GM12873 (cell line): ENCODE data around the gene TMEM125.

Source experiments
- TF ChIP-seq, protein P1 (sequence below): IDR thresholded peaks from 2 replicates; pipeline ENCODE4 v1.5.1; 2012; ENCODE audit warnings: low read depth, mild to moderate bottlenecking, moderate library complexity, low read length, control low read depth; ENCODE audit not compliant: insufficient read depth; ENCODE audit errors: missing control alignments

TMEM125 gene

DNA sequence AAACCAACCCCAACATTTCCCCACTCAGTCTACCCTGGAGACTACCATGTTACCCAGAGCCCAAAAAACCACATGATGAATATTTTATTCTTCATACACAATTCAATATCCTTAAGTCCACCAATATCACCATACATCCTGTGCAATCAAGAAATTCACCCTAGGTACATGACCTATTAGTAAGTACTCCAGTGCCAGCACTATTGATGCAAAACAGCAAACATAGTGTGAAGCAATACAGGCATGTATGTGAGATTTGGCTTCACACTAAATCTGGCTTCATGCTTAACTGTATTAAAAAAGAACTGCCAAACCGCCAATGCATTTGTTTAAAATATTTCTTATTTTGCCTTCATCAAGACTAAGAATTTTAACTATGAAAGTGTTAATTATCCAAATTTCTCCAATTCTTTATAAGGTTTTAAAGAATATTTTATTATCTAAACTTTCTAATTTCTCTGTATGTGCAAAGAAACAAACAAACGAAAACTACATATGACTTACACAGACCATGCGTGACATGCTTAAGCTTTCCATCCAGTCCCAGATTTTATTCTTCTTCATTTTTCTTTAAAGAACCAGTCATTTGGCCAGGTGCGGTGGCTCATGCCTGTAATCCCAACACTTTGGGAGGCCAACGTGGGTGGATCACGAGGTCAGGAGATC is 22.4 kb upstream of the TMEM125 start:
- TF ChIP-seq, protein P1, sequence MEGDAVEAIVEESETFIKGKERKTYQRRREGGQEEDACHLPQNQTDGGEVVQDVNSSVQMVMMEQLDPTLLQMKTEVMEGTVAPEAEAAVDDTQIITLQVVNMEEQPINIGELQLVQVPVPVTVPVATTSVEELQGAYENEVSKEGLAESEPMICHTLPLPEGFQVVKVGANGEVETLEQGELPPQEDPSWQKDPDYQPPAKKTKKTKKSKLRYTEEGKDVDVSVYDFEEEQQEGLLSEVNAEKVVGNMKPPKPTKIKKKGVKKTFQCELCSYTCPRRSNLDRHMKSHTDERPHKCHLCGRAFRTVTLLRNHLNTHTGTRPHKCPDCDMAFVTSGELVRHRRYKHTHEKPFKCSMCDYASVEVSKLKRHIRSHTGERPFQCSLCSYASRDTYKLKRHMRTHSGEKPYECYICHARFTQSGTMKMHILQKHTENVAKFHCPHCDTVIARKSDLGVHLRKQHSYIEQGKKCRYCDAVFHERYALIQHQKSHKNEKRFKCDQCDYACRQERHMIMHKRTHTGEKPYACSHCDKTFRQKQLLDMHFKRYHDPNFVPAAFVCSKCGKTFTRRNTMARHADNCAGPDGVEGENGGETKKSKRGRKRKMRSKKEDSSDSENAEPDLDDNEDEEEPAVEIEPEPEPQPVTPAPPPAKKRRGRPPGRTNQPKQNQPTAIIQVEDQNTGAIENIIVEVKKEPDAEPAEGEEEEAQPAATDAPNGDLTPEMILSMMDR, result no peak

DNA sequence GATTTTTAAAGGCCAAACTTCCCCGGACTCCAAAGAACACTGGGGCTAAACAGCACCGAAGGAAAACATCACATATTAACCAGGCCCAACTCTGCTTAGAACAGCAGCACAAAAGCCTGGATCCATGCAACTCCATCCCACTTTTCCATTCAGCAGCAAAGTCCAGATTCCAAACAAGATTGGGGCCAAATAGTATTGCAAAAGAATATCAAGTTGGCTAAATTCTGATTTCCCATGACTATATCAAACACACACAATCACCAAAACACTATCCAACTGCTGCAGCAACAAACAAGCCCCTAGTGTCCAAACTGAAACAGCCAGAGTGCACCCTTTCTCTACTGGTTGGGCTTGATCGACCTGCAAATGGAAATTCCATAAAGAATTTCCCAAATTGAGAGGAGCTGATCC is 19.4 kb upstream of the TMEM125 start:
- TF ChIP-seq, protein P1, result no peak

DNA sequence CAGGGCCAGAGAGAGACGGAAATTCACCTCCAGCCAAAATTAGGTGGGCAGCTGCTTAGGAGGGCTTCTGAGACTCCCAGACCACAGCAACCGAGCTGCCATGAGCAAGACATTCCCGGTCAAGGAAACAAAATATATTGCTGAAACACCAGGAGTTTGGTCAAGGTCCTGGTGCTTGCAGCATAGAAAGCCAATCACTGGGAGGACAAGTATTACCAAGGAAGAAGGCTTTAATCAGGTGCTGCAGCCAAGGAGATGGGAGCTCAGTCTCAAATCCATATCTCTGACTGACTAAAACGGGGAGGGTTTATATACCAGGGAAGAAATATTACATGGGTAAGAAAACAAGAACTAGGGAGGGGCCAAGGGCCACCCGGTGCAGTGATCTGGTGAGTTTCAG is 18.8 kb upstream of the TMEM125 start:
- TF ChIP-seq, protein P1, result no peak

DNA sequence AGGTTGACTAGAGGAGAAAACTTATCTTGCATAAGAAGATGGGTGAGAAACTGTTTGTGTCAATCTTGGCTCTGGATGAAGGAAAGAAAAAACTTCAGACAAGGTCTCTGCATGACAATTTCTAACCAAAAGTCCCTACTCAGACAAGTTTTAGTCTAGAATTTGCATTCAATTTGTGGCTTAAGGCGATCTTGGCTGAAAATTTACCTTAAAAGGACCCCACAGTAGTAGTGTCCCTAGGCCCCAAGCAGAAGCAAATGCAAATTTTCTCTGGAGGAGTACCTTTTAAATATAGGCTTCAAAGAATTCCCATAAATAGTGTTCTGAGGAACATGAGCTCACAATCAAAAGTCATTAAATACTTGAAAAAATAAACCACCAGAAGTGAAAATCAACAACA is 17.6 kb upstream of the TMEM125 start:
- TF ChIP-seq, protein P1, result no peak

DNA sequence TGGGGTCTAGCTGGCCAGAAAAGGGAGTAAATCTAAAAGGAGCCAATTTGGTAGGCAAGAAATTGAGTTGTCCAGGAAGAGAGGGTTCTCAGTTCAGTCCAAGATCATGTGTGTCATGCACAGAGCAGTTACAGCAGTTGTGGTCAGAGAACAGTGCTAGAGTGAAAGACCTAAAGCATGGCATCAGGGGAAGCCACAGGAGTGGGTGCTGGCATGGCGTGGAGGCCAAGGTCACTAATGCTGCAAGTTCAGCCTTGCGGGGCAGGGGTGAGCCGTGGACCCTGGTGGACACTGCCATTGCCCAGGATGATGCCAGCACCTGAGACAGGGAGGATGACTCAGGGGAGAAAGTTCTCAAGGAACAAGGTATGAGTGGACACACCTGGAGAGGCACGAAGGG is 16.6 kb upstream of the TMEM125 start:
- TF ChIP-seq, protein P1, result no peak

DNA sequence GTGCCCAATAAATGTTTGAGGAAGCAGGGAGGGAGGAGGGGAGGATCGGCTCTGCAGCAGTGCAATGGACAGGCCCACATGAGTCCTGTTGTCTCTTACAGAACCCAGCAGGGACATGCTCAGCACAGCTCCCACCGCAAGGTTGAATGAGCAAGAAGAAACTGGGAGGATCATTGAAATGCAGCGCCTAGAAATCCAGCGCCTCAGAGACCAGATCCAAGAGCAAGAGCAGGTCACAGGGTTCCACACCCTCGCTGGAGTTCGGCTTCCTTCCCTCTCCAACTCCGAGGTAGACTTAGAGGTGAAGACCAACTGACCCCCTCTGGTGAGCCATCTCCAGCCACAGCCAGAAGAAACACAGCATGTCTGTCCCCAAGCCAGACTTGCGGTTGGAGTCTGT is 15.9 kb upstream of the TMEM125 start:
- TF ChIP-seq, protein P1, result no peak

DNA sequence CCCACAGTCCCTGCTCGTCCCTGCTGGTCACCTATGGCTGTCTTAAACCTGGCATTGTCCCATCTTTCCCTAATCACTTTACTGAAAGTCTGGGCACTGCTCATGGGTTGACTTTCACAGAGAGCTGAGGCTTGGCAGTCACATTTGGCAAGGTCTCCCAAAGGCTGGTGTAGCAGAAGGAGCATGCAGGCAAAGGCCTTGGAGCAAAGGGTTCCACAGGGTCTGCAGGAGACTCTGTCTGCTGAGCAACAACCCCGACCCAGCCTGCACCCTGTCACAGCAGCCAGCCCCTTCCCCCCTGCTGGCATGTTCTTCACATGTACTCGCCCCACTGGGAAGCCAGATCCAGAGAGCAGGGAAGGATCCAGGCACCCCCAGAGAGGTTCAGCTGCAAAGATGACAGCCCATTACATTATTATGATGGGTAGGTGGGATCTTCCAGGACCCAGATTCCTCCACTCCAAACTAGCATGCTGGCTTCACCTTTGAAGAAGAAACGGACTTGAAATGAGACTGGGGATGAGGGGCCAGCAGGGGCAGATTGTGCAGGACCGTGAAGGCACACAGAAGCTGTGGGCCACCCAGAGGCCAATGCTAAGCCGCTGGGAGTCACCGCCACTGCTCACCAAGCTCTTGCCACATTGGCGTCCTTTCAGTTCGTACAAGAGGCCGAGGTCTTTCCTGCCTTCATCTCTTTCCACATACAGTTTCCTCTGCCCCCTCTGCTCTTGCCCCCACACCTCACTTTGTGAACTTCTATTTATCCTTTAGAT is 14.2 kb upstream of the TMEM125 start:
- TF ChIP-seq, protein P1, result no peak
